NK-92 (cell line): ENCODE results near the gene SLC26A9.

Experiments used
- DNase-seq: peaks from one replicate; lab custom pipeline; 2025; ENCODE audit not compliant: unreplicated experiment; lab: John Stamatoyannopoulos, UW

Gene SLC26A9

GRCh38 chr1:205973377-205974232, 30.3 kb upstream of the SLC26A9 start:
- DNase-seq = no peak

- DNase-seq = no peak
Measured at GRCh38 chr1:205972491-205973168, 29.4 kb upstream of the SLC26A9 start.

- DNase-seq = no peak
Measured at GRCh38 chr1:205972081-205972480, 28.8 kb upstream of the SLC26A9 start.

GRCh38 chr1:205971082-205971481, 27.8 kb upstream of the SLC26A9 start:
- no peak for DNase-seq

- no peak for DNase-seq
Measured at GRCh38 chr1:205970486-205970885, 27.2 kb upstream of the SLC26A9 start.

GRCh38 chr1:205969229-205969628, 26.0 kb upstream of the SLC26A9 start:
- DNase-seq = no peak

GRCh38 chr1:205967554-205968335, 24.5 kb upstream of the SLC26A9 start:
- DNase-seq = no peak

- no peak for DNase-seq
Measured at GRCh38 chr1:205965036-205965884, 22.0 kb upstream of the SLC26A9 start.

- no peak for DNase-seq
Measured at GRCh38 chr1:205963352-205964155, 20.3 kb upstream of the SLC26A9 start.

GRCh38 chr1:205962821-205963221, 19.6 kb upstream of the SLC26A9 start:
- DNase-seq = no peak

- no peak for DNase-seq
Measured at GRCh38 chr1:205961991-205962820, 18.9 kb upstream of the SLC26A9 start.

GRCh38 chr1:205961405-205961804, 18.1 kb upstream of the SLC26A9 start:
- DNase-seq = no peak

GRCh38 chr1:205959789-205960188, 16.5 kb upstream of the SLC26A9 start:
- DNase-seq = no peak

GRCh38 chr1:205955499-205955898, 12.2 kb upstream of the SLC26A9 start:
- no peak for DNase-seq

- DNase-seq = no peak
Measured at GRCh38 chr1:205954819-205955404, 11.7 kb upstream of the SLC26A9 start.

- no peak for DNase-seq
Measured at GRCh38 chr1:205951746-205952145, 8.5 kb upstream of the SLC26A9 start.

- no peak for DNase-seq
Measured at GRCh38 chr1:205950826-205951549, 7.7 kb upstream of the SLC26A9 start.

- DNase-seq = no peak
Measured at GRCh38 chr1:205950280-205950679, 7.0 kb upstream of the SLC26A9 start.
